ENCODE data around the gene GADL1. TPM values are rescaled to one million over a fixed set of nuclear protein-coding genes. Genes with fewer than 3 reads are reported as not detected.

GADL1 gene
- total RNA-seq, 4 donors from 2014 or later, result 1.1 TPM; not detected in 3

GRCh38 chr3:30786365-30786764 lies 108.1 kb downstream of the GADL1 start:
- no peaks in the 10 kb centered on the region for H3K36me3 ChIP-seq
- H3K27me3 ChIP-seq, result no peaks in the 10 kb centered on the region
- no peaks in the 10 kb centered on the region for H3K4me1 ChIP-seq
- no peak for TF ChIP-seq CTCF (IDR thresholded peaks at IDR 0.05)
- no peak for TF ChIP-seq POLR2A (IDR thresholded peaks at IDR 0.05)
- intact Hi-C loops (cut with DNase I; ENCODE audit: low total_unique reads), result no loop called here
- no peak overlapping the region for H3K27ac ChIP-seq
- H3K4me3 ChIP-seq, result no peak overlapping the region
- no peaks in the 10 kb centered on the region for H3K9me3 ChIP-seq
- DNase-seq, result no peak

- DNase-seq, result no peak
- no peak for TF ChIP-seq POLR2A (IDR thresholded peaks at IDR 0.05)
- TF ChIP-seq CTCF (IDR thresholded peaks at IDR 0.05), result peak in 3 of 4 experiments; percentile 7 to 16 (median 15)
- Histone ChIP-seq H3K27me3 (no peaks in the 10 kb centered on the region), H3K4me1 (no peaks in the 10 kb centered on the region), H3K9me3 (no peaks in the 10 kb centered on the region), H3K4me3 (no peak overlapping the region), H3K36me3 (no peaks in the 10 kb centered on the region), H3K27ac (no peak overlapping the region)
- intact Hi-C loops (cut with DNase I; ENCODE audit: low total_unique reads), result no loop called here
Measured at GRCh38 chr3:30779686-30780287, 114.7 kb downstream of the GADL1 start.

GRCh38 chr3:30778933-30779332 lies 115.5 kb downstream of the GADL1 start:
- H3K27me3 ChIP-seq, result no peaks in the 10 kb centered on the region
- no peaks in the 10 kb centered on the region for H3K4me1 ChIP-seq
- intact Hi-C loops (cut with DNase I; ENCODE audit: low total_unique reads), result no loop called here
- H3K27ac ChIP-seq, result no peak overlapping the region
- H3K9me3 ChIP-seq, result no peaks in the 10 kb centered on the region
- H3K4me3 ChIP-seq, result no peak overlapping the region
- TF ChIP-seq CTCF (IDR thresholded peaks at IDR 0.05) (no peak), POLR2A (IDR thresholded peaks at IDR 0.05) (no peak)
- DNase-seq, result no peak
- no peaks in the 10 kb centered on the region for H3K36me3 ChIP-seq

GRCh38 chr3:30777426-30778113 lies 116.9 kb downstream of the GADL1 start:
- H3K27me3 ChIP-seq, result no peaks in the 10 kb centered on the region
- no peaks in the 10 kb centered on the region for H3K36me3 ChIP-seq
- no peak overlapping the region for H3K27ac ChIP-seq
- no peak for DNase-seq
- TF ChIP-seq CTCF (IDR thresholded peaks at IDR 0.05) (no peak), POLR2A (IDR thresholded peaks at IDR 0.05) (no peak)
- no peaks in the 10 kb centered on the region for H3K4me1 ChIP-seq
- H3K9me3 ChIP-seq, result no peaks in the 10 kb centered on the region
- intact Hi-C loops (cut with DNase I; ENCODE audit: low total_unique reads), result no loop called here
- H3K4me3 ChIP-seq, result no peak overlapping the region

- Histone ChIP-seq H3K9me3 (no peaks in the 10 kb centered on the region), H3K27ac (no peak overlapping the region), H3K36me3 (no peaks in the 10 kb centered on the region), H3K4me1 (no peaks in the 10 kb centered on the region), H3K27me3 (no peaks in the 10 kb centered on the region), H3K4me3 (no peak overlapping the region)
- no peak for DNase-seq
- TF ChIP-seq POLR2A (IDR thresholded peaks at IDR 0.05) (no peak), CTCF (IDR thresholded peaks at IDR 0.05) (no peak)
- intact Hi-C loops (cut with DNase I; ENCODE audit: low total_unique reads), result no loop called here
Measured at GRCh38 chr3:30776186-30776815, 118.2 kb downstream of the GADL1 start.
